ENCODE measurements around the gene SLCO1B1.

DNA sequence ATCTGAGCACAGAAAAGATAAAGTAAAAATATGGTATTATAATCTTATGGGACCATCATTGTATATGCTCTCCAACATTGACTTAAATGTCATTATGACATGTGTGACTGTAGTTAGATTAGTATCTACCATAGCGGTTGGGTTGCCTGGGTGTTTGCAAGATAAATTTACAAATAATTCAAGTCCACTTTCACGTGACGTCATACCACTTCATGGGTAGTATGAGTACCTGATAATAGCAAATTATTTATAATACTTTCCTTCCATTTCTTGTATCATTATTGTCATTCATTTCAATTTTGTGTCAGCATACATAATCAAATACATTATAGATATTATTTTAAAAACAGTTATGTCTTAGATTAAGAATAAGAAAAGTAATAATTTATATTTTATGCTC, 20.2 kb downstream of the SLCO1B1 start:
- no peak for TF ChIP-seq CTCF (IDR thresholded peaks at IDR 0.05; ENCODE audit: low read length)
- no peak for TF ChIP-seq EZH2 (IDR thresholded peaks at IDR 0.05; ENCODE audit: borderline replicate concordance, low read length)
